IPS-11a (cell line): ENCODE data around the gene HAP1.
A peak's percentile ranks its signal among the peaks of the same experiment; 100 is the strongest.
"Not testable (repeated sequence)": the region's sequence is repeated elsewhere in the genome, so short reads cannot be mapped to it uniquely, and the experiment has no call there.

ENCODE experiments used
- H3K4me3 ChIP-seq: one replicate; pipeline ENCODE4 v1.5.1; 2013; ENCODE audit warnings: low read depth, low read length, control low read depth

The HAP1 gene, protein sequence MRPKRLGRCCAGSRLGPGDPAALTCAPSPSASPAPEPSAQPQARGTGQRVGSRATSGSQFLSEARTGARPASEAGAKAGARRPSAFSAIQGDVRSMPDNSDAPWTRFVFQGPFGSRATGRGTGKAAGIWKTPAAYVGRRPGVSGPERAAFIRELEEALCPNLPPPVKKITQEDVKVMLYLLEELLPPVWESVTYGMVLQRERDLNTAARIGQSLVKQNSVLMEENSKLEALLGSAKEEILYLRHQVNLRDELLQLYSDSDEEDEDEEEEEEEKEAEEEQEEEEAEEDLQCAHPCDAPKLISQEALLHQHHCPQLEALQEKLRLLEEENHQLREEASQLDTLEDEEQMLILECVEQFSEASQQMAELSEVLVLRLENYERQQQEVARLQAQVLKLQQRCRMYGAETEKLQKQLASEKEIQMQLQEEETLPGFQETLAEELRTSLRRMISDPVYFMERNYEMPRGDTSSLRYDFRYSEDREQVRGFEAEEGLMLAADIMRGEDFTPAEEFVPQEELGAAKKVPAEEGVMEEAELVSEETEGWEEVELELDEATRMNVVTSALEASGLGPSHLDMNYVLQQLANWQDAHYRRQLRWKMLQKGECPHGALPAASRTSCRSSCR

GRCh38 chr17:41734139-41734948 lies at the start of gene HAP1:
HAP1 (minus strand) TSS chr17:41734643; CDS start chr17:41734634, 9 bp downstream.
- H3K4me3 ChIP-seq = peak within 1 kb of the TSS; percentile 48

- H3K4me3 ChIP-seq = no peak overlapping the region
Measured at GRCh38 chr17:41782142-41782541, 47.7 kb upstream of the HAP1 start.

GRCh38 chr17:41781404-41782110 lies 47.1 kb upstream of the HAP1 start:
- no peak overlapping the region for H3K4me3 ChIP-seq

- H3K4me3 ChIP-seq = no peak overlapping the region
Measured at GRCh38 chr17:41779954-41780353, 45.5 kb upstream of the HAP1 start.

GRCh38 chr17:41777574-41778188 lies 43.2 kb upstream of the HAP1 start:
- H3K4me3 ChIP-seq = no peak overlapping the region

GRCh38 chr17:41777157-41777573 lies 42.7 kb upstream of the HAP1 start:
- H3K4me3 ChIP-seq = no peak overlapping the region

DNA sequence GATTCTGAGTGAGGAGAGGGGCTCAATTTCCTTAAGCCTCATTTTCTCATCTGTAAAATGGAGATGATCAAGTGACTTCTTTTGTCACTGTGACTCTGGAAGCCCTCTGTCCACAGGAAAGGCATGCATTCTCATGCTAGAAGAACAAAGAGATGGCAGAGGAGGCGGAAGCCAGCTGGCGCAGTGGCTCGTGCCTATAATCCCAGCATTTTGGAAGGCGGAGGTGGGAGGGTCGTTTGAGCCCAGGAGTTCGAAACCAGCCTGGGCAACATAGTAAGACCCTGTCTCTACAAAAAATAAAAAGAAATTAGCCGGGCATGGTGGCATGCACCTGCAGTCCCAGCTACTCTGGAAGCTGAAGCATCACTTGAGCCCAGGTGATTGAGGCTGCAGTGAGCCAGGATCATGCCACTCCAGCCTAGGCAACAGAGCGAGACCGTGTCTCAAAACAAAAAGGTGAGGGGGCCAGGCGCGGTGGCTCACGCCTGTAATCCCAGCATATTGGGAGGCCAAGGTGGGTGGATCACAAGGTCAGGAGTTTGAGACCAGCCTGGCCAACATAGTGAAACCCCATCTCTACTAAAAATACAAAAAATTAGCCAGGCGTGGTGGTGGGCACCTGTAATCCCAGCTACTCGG lies 41.9 kb upstream of the HAP1 start:
- H3K4me3 ChIP-seq = not testable (repeated sequence)

DNA sequence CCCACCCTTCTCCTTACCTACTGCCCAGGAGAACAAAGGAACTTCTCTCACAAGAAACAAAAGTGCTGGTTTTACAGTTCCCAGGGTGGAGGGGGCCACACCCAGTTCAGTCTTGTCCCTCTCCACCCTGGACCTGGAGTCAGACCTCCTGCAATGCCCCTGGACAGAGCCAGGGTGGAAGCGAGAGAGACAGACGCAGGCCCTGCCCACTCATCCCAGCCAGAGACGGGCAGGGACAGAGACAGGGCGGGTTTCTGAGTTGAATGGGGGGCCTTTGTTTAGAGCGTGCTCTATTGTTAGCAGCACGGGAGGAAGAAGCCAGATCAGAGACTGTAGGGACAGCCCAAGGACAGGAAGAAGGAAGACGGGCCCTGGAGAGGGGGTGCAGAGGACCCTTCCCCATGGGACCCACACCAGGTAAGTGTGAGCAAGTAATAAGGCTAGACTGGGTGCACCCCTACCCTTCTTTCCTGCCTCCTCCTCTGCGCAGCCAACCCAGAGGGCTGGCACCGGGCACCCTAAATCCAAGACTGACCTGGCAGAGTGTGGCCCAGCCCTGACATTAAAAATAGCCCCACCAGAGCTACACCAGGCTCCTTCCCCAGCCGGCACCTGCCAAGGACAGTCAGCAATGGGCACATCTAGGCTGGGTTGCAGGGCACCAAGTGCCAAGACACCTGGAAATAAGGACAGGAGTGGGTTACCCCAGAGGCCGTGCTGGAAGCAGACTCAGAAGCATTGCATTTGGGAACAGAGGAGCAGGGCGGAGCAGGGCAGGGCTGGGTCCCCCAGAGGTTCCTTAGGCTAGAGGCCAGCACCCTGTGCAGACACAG lies 41.2 kb upstream of the HAP1 start:
- H3K4me3 ChIP-seq = no peak overlapping the region

DNA sequence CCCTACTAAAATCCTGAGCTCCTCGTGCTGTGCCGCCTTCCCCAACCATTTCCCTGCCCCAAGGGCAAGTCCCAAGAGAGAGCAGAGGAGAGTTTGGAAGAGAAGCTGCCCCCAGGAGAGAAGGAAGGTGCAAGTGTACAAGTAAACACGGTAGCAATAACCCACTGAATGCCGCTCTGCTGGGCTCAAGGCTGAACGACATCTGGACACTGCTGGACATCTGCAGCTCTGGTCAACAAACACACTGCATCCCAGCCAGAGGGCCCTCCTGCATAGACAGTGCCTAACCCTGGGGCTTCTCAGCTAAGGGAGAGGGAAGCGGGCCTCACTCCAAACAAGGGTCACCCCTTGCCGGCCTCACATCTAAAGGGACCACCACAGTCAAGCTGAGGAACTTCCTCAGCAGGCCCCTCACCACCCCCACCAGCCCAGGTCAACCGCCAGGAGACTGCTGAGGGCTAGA lies 39.3 kb upstream of the HAP1 start:
- H3K4me3 ChIP-seq = no peak overlapping the region

GRCh38 chr17:41773190-41773588 lies 38.7 kb upstream of the HAP1 start:
- no peak overlapping the region for H3K4me3 ChIP-seq

DNA sequence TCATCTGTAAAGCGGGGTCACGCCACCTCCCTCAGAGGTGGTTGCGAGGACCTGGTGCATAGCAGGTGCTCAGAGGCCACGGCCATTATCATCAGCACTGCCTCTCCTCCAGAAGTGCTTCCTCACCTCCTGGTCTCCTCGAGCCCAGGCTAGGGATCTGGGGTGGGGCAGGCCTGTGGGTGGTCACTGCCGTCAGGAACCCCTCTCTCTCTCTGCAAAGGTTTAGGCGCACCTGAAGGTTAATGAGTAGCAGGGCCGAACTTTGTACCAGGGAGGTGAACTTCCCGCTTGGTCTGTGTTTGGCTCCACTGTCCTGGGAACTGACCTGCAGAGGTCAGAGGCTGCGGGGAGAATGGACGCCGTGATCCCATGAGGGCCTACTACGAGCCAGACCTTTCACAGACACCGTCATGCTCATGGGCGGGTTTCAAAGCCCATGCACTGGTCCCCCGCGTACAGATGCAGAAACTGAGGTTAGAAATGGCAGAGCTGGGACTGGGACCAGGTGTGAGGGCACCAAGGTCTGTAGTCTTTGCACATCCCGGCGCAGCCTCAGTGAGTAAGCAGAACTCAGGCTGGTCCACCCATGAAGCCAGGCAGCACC lies 38.2 kb upstream of the HAP1 start:
- no peak overlapping the region for H3K4me3 ChIP-seq

DNA sequence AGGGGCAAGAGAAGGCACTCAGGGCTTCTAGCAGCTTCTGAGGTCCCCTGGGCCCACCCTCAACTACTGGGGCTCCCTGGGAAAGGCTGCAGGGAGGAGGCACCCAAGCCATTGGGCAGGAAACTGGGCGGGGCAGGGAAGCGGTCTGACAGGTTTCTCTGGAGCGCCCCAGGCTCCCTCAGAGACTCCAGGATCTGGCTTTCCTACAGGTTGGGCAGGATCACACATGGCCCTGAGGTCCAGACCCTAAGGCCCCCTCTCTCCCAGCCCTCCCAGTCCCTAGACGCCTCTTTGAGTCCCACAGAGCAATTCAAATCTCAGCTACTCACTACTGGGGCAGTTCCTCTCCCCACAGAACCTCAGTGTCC lies 37.8 kb upstream of the HAP1 start:
- H3K4me3 ChIP-seq = no peak overlapping the region

- no peak overlapping the region for H3K4me3 ChIP-seq
Measured at GRCh38 chr17:41771389-41772206, 37.2 kb upstream of the HAP1 start.

DNA sequence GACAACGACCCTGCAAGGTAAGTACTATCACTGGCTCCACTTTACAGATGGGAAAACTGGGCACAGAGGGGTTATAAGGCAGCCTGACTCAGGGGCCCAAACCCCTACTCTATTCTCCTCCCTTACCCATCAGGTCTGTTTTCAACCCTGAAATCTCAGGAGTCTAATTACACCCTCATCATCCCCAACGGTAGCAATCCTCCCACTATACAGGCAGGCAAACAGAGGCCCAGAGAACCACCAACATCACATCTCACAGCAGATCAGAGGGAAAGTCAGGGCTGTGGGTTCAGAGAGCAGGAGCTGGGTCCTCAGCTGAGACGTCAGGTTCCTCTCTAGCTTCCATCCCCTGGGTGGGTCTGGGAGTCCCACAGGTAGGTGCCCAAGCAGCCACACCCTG lies 35.5 kb upstream of the HAP1 start:
- no peak overlapping the region for H3K4me3 ChIP-seq

DNA sequence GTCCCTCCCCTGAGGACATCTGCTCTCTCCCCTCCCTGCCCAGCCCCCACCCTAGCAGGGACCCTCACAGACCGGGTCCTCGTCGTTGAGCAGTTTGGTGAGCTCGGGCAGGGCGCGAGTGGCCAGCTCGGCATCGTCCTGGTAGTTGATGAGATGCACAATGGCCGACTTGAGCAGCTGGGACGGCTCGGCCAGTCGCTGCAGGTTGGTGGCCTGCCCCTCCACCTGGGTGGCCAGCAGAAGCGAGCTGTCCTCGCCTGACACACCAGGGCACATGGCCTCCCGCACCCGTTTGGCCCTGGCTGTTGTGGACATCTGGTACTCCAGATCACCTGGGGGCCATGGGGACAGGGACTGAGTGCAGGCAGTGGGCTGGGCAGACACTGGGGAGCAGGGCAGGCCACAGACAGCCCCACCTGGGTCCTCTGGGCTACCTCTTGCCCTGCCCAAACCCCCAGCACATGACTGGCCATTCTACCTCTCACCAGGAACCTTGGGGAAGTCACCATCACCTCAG lies 35.0 kb upstream of the HAP1 start:
- H3K4me3 ChIP-seq = no peak overlapping the region

DNA sequence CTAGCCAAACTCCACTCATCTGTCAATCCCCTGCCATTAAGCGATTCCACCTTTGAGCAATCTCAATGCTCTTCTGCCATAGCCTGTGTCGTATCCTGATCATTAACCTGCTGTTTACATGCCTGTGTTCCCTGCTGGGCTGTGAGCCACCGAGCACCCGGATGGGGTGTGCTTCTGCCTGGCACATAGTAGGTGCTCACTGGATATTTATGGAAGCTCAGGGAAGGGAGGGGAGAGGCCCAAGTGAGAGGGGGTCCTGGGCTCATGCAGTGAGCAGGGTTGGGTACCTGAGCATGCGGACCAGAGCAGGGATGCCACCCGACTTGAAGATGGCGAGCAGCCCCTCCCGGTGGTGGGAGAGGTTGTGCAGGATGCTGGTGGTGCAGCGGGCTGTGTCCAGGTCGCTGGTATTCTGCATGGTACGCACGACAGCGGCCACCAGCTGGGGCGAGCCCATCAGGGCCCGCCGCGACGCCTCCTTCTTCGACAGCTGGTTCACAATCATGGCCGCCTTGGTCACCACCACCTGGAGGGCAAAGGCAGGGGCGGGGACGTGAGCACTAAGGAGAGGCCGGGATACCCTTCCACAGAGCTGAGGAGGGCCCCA lies 34.3 kb upstream of the HAP1 start:
- no peak overlapping the region for H3K4me3 ChIP-seq

- no peak overlapping the region for H3K4me3 ChIP-seq
Measured at GRCh38 chr17:41767324-41768042, 33.0 kb upstream of the HAP1 start.
